ENCODE measurements around the gene FNDC11. TPM values are rescaled to one million over a fixed set of nuclear protein-coding genes. Genes with fewer than 3 reads are reported as not detected.

FNDC11 gene
- total RNA-seq, 1 donor from 2014 or later = 0.27 TPM

DNA sequence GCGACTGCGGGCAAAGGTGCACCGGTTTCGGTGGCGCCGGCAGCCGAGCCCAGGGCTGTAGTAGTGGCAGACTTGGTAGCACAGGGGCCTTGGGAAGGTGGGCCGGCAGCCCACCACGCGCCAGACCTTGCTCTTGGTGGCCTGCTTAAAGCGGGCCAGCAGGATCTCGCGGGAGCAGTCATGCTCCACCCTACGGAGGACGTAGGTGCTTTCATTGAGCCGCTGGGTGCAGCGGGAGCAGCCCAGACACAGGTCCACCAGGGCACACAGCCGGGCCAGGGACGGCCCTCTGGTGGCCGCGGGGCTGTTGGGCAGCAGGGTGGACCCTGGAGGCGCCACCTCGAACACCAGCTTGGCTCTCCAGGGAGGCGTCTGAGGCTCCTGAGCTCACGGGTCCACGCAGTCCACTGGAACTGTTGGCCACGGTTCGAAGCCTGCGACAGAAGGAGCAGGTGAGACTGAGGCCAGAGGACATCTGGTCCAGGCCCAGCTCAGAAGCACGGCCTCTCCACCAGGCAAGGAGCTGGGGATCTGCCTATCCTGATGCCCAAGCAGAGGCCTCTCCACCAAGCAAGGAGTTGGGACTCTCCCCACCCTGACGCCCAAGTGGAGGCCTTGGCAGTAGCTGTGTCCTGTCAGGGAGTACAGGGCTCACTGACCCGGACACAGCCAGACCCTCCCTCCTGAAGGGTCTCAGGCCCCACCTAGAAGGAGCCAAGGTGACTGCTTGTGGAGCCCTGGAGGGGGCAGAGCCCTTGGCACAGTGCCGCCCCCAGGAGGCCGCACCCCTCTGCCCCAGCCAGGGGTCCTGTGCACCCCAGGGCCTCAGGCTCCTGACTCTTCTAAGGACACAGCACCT, 19.1 kb downstream of the FNDC11 start:
- intact Hi-C loops (cut with micrococcal nuclease) = no loop called here

DNA sequence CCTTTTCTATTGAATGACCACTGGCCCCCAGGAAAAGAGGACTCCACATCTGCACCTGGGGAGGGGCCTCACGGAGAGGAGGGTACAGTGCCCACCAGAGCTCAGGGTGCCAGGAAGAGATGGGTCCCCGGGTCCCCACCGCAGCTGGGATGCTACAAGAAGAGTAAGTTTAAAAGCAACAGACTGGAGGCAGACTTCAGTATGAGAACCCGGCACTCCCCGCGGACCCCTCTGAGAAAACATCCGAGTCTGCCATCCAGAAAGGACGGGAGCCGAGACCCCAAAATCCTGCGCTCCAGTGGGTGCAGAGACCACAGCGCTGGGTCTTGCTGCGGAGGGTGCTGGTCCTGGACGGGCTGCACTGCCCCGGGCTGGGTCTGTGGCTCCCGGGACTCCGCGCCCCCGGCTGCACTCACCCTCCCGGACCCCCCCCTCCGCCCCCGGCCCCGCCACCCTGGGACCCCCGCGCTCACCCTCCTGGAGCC, 19.7 kb downstream of the FNDC11 start:
- H3K4me1 Mint-ChIP-seq (ENCODE audit: low read depth) = peaks cover 1% of the 10 kb centered on the region
- peaks cover 13% of the 10 kb centered on the region for H3K27me3 Mint-ChIP-seq (ENCODE audit: low read depth)
- peak overlapping the region; percentile 84 for H3K4me3 Mint-ChIP-seq (ENCODE audit: low read depth)
- no peak overlapping the region for H3K27ac Mint-ChIP-seq
- no peak for DNase-seq (ENCODE audit: low spot score)
- H3K9me3 Mint-ChIP-seq = no peaks in the 10 kb centered on the region
- peaks cover 2% of the 10 kb centered on the region for H3K36me3 Mint-ChIP-seq (ENCODE audit: low read depth)
- intact Hi-C loops (cut with micrococcal nuclease) = no loop called here

More for the DNA sequence above, 19.1 kb downstream of the FNDC11 start:
- DNase-seq (ENCODE audit: low spot score) = no peak
- H3K27me3 Mint-ChIP-seq (ENCODE audit: low read depth) = peaks cover 13% of the 10 kb centered on the region
- peaks cover 4% of the 10 kb centered on the region for H3K4me1 Mint-ChIP-seq (ENCODE audit: low read depth)
- H3K4me3 Mint-ChIP-seq (ENCODE audit: low read depth) = peak overlapping the region; percentile 84
- H3K36me3 Mint-ChIP-seq (ENCODE audit: low read depth) = peaks cover 2% of the 10 kb centered on the region
- no peaks in the 10 kb centered on the region for H3K9me3 Mint-ChIP-seq
- no peak overlapping the region for H3K27ac Mint-ChIP-seq

DNA sequence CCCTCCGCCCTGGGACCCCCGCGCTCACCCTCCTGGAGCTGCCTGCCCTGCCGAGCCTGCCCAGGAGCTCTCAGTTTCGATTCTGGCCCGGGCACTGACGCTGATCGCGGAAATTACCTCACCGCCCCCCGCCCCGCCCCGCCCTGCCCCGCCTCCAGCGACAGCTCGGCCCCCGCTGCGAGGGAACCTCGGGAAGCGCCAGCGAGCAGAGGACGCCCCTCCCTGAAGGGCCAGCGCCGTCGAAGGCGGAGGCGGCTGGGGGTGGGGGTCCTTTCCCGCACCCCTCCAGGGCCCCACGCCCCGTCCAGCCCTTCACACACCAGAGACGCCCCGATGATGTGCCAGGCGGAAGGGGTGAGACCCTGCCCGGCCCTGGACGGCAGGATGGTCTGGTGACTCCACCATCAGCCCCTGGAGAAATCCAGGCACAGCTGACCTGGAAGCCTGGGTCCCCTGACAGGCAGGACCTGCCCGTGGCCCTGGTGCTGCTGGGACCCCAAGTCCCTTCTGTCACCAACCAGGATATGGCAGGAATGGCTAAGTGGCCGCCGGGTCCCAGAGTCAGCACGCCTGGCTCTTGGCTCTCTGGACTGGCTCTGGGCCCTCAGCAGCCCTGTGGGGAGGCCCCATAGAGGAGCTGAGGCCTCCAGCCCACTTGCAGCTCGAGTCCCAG, 20.3 kb downstream of the FNDC11 start, which contains the start of gene HELZ2:
Gene HELZ2, minus strand, starts transcription at position 84 of the 673 bp plus-strand sequence. CDS start 1,854 bp downstream, outside the sequence.
- intact Hi-C loops (cut with micrococcal nuclease) = no loop called here
- H3K36me3 Mint-ChIP-seq (ENCODE audit: low read depth) = peaks cover under 1% of the 10 kb centered on the region
- H3K9me3 Mint-ChIP-seq = no peaks in the 10 kb centered on the region
- peaks cover 1% of the 10 kb centered on the region for H3K4me1 Mint-ChIP-seq (ENCODE audit: low read depth)
- peak within 1 kb of the TSS; percentile 84 for H3K4me3 Mint-ChIP-seq (ENCODE audit: low read depth)
- H3K27me3 Mint-ChIP-seq (ENCODE audit: low read depth) = peaks cover 13% of the 10 kb centered on the region
- DNase-seq (ENCODE audit: low spot score) = peak; percentile 65
- no peak within 1 kb of the TSS for H3K27ac Mint-ChIP-seq

DNA sequence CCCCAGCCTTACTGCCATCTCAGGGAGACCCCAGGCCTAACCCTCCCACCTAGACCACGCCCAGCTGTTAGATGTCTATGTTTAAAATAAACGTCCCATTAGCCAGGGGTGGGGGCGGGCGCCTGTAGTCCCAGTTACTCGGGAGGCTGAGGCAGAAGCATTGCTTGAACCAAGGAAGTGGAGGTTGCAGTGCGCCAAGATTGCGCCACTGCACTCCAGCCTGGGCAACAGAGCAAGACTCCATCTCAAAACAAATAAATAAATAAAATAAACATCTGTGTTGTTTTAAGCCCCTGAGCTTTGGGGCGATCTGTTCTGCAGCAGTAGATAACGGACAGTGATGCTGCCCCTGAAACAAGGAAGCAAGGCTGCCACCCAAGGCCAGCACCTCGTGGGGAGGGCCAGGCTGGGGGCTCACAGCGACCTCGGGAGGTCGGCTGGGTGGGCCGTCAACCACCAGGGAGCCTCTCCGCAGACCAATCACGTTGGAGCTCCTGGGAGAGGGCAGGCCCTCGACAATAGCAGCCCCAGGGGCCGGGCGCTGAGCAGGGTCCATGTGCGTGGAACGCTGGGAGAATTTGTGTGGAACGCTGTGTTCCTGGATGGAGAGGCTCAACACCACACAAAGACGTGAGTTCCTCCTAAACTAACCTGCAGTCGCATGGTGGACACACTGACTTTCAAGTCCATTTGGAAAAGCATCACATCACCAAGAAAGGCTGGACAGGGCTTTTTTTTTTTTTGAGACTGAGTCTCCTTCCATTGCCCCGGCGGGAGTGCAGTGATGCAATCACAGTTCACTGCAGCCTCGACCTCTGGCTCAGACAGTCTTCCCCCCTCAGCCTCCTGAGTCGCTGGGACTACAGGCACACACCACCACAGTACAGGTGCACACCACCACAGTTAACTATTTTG, 21.1 kb downstream of the FNDC11 start:
- no peak overlapping the region for H3K27ac Mint-ChIP-seq
- DNase-seq (ENCODE audit: low spot score) = no peak
- peaks cover 1% of the 10 kb centered on the region for H3K4me1 Mint-ChIP-seq (ENCODE audit: low read depth)
- peak overlapping the region; percentile 51 for H3K4me3 Mint-ChIP-seq (ENCODE audit: low read depth)
- H3K9me3 Mint-ChIP-seq = no peaks in the 10 kb centered on the region
- intact Hi-C loops (cut with micrococcal nuclease) = no loop called here
- H3K36me3 Mint-ChIP-seq (ENCODE audit: low read depth) = no peaks in the 10 kb centered on the region
- peaks cover 19% of the 10 kb centered on the region for H3K27me3 Mint-ChIP-seq (ENCODE audit: low read depth)

DNA sequence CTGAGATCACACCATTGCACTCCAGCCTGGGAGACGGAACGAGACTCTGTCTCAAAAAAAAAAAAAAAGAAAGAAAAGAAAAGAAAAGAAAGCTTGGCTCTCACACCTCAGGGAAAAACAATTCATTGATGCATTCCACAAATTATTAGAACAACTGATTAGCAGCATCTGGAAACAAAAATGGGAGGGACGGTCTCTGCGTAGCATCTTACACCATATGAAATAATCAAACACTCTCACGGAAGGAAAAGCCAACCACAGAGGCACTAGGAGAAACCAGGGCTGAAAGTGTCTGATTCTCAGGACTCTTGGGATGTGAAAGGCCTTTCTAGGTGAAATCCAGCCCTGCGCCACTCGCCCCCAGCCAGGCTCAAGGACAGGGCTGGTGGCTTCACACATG, 22.4 kb downstream of the FNDC11 start:
- peaks cover 5% of the 10 kb centered on the region for H3K4me1 Mint-ChIP-seq (ENCODE audit: low read depth)
- H3K27ac Mint-ChIP-seq = no peak overlapping the region
- no peaks in the 10 kb centered on the region for H3K36me3 Mint-ChIP-seq (ENCODE audit: low read depth)
- no peak overlapping the region for H3K4me3 Mint-ChIP-seq (ENCODE audit: low read depth)
- intact Hi-C loops (cut with micrococcal nuclease) = no loop called here
- H3K9me3 Mint-ChIP-seq = no peaks in the 10 kb centered on the region
- peaks cover 22% of the 10 kb centered on the region for H3K27me3 Mint-ChIP-seq (ENCODE audit: low read depth)
- no peak for DNase-seq (ENCODE audit: low spot score)

DNA sequence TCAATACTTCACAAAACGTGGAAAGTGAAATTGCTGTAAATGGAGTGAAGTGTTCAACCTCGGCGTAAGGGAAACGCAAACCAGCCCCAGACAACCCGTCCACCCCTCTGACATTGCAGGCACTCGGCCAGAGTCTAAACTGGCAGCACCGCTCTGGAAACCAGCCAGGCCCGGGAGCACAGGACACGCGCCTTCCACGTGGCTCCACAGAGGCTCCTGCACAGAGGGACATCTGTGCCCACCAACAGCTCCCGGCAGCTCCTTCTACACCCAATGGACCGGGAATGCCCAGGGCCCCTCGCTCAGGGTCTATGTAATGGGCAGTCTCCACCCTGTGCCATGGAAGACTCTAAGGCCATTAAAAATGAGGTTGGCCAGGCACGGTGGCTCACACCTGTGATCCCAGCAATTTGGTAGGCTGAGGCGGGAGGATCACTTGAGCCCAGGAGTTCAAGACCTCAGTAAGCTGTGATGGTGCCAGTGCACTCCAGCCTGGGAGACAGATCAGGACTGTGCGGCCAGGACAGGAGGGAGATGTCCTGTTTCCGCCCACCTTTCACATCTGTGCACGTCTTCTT, 23.4 kb downstream of the FNDC11 start:
- intact Hi-C loops (cut with micrococcal nuclease) = no loop called here
- Mint-ChIP-seq H3K27me3 (ENCODE audit: low read depth) (peaks cover 25% of the 10 kb centered on the region), H3K27ac (no peak overlapping the region), H3K4me1 (ENCODE audit: low read depth) (peaks cover 5% of the 10 kb centered on the region), H3K9me3 (no peaks in the 10 kb centered on the region), H3K36me3 (ENCODE audit: low read depth) (no peaks in the 10 kb centered on the region), H3K4me3 (ENCODE audit: low read depth) (no peak overlapping the region)
- DNase-seq (ENCODE audit: low spot score) = no peak

DNA sequence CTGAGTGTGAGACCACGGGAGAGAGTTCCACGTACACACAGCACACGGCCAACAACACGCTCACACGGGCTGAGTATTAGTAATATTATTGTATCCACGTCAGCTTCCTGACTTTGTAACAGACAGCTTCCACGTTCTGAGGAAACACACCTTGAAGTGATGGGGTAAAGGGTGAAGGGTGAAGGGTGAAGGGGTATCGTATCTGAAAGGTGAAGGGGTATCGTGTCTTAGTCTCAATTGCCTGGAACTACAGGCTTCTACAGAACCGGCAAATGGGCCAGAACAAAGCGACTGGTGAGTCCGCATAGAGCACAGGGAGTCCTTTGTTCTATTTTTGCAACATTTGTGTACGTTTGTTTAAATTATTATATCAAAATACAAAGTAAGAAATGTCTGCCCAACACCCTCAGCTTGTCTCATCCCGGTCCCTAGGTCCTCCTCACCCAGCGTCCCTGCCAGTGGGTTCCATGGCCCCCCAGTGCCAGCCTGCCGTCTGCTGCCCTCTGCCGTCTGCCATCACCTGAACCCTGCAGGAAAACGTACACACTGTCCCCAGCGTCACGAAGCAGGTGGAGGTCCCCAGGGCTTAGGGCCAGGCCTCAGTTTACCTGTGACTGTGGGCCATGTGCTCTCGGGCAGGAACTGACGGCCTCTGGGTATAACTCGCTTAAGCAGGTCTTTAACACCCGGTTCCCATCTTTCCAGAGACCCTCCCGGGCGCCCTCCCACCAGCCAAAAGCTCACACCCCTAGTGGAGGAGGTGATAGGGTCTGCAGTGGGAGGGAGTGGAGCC, 24.5 kb downstream of the FNDC11 start:
- peaks cover 5% of the 10 kb centered on the region for H3K4me1 Mint-ChIP-seq (ENCODE audit: low read depth)

DNA sequence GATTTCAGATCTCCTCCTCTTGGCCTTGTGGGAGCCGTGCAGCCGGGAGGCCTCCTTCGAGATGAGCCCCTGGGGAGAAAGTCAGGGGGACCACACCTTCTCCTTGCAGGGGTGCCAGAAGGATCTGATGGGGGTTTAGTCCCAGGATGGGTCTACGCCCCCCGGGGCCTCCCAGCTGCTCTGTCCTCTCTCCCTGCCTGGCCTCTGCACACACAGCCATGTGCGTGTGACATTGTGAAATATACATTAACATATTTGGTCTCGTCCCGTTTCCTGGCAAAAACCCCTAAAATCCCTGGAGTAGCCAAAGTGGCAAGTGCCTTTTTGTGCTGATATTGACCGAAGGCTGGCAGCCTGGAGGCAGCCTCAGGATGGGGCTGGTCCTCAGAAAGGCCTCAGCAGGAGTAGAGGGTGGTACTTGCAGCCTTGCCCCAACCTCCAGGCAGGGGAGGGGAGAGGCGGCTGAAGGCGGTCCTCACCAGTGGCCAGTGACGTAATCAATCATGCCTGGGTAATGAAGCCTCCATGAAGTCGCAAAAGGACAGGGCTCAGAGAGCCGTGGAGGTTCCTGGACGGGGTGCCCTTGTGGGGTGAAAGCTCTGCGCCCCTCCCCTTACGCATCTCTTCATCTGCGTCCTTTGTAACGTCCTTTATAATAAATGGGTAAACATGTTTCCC, 25.2 kb downstream of the FNDC11 start:
- Mint-ChIP-seq H3K27me3 (ENCODE audit: low read depth) (peaks cover 28% of the 10 kb centered on the region), H3K4me1 (ENCODE audit: low read depth) (peaks cover 5% of the 10 kb centered on the region), H3K36me3 (ENCODE audit: low read depth) (no peaks in the 10 kb centered on the region), H3K4me3 (ENCODE audit: low read depth) (no peak overlapping the region), H3K9me3 (no peaks in the 10 kb centered on the region), H3K27ac (no peak overlapping the region)
- DNase-seq (ENCODE audit: low spot score) = no peak
- intact Hi-C loops (cut with micrococcal nuclease) = no loop called here

More for the DNA sequence above, 24.5 kb downstream of the FNDC11 start:
- peaks cover 25% of the 10 kb centered on the region for H3K27me3 Mint-ChIP-seq (ENCODE audit: low read depth)
- H3K36me3 Mint-ChIP-seq (ENCODE audit: low read depth) = no peaks in the 10 kb centered on the region
- no peak for DNase-seq (ENCODE audit: low spot score)
- H3K27ac Mint-ChIP-seq = no peak overlapping the region
- H3K9me3 Mint-ChIP-seq = no peaks in the 10 kb centered on the region
- intact Hi-C loops (cut with micrococcal nuclease) = no loop called here
- H3K4me3 Mint-ChIP-seq (ENCODE audit: low read depth) = no peak overlapping the region

DNA sequence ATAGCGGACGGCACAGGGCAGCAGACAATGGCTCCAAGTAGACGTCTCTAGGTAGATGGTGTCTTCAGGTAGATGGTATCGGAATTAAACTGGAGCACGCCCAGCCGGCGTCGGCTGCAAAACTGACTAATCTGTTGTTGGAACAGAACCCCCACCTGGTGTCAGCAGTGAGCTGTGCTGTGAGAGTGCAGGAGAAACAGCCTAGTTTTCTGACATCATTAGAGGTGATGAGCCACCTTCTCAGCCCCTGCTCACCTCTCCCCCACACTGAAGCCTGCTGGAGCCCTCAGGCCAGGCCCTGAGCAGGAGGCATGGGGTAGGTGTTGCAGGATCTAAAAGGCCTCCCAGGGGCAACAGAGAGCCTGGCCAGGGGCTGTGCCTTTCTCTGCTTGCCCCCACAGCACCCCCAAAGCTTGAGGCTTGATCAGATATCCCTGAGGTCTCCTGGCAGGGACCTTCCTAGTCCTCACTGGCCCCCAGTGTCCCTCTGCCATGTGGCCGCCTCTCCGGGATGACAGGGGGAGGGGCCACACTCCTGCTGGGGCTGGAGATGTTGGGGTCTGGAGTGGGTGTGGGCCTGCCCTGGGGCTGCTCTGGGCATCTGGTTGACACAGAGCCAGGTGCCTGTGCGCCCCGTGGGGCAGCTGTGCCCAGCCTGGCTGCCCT, 27.0 kb downstream of the FNDC11 start:
- no peaks in the 10 kb centered on the region for H3K9me3 Mint-ChIP-seq
- DNase-seq (ENCODE audit: low spot score) = peak; percentile 55
- H3K27me3 Mint-ChIP-seq (ENCODE audit: low read depth) = peaks cover 26% of the 10 kb centered on the region
- peaks cover 5% of the 10 kb centered on the region for H3K4me1 Mint-ChIP-seq (ENCODE audit: low read depth)
- H3K4me3 Mint-ChIP-seq (ENCODE audit: low read depth) = no peak overlapping the region
- no peaks in the 10 kb centered on the region for H3K36me3 Mint-ChIP-seq (ENCODE audit: low read depth)
- intact Hi-C loops (cut with micrococcal nuclease) = no loop called here
- no peak overlapping the region for H3K27ac Mint-ChIP-seq

DNA sequence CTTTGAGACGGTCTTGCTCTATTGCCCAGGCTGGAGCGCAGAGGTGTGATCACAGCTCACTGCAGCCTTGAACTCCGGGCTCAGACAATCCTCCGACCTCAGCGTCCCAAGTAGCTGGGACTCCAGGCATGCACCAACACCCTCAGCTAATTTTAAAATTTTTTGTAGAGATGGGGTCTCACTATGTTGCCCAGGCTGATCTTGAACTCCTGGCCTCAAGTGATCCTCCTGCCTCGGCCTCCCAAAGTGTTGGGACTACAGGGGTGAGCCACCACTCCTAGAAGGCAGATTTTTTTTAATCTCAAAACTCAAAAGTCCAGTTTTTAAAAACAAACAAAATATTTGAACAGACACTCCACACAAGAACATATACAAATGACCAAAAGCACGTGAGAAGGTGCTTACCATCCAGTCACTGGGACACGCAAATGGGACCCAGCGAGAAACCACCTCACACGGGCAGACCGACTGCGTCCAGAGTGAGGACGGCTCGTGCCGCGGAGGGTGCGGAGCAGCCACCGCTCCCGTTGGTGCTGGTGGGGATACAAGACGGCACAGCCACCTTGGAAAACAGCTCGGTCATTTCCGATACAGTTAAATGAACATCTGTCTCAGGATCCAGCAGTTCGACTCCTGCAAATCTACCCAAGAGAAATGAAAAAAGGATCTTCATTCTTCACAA, 28.6 kb downstream of the FNDC11 start:
- intact Hi-C loops (cut with micrococcal nuclease) = no loop called here
- Mint-ChIP-seq H3K4me3 (ENCODE audit: low read depth) (no peak overlapping the region), H3K27ac (no peak overlapping the region), H3K9me3 (no peaks in the 10 kb centered on the region), H3K36me3 (ENCODE audit: low read depth) (peaks cover 4% of the 10 kb centered on the region), H3K4me1 (ENCODE audit: low read depth) (peaks cover 4% of the 10 kb centered on the region), H3K27me3 (ENCODE audit: low read depth) (peaks cover 18% of the 10 kb centered on the region)
- no peak for DNase-seq (ENCODE audit: low spot score)

All from activated T-helper 2 cell treated with anti-CD3 and anti-CD28 coated beads, Interferon-gamma antibody, Interleukin-2, Interleukin-4, amounts not matched to agents 10 μg/mL and 5 μg/mL and 100 μg/mL, durations not matched to agents 14 hours and 24 hours and 36 hours (primary cell).